Measurements from ENCODE around the gene SERPINA1. TPM values are rescaled to one million over a fixed set of nuclear protein-coding genes. Genes with fewer than 3 reads are reported as not detected.
A peak's percentile ranks its signal among the peaks of the same experiment; 100 is the strongest.

The SERPINA1 gene
- total and polyA plus RNA-seq, 2 of the 13 experiments (the other 11 are each of a cell fraction or from before 2014, with no cell fraction given) = 3,266 to 11,015 TPM

DNA sequence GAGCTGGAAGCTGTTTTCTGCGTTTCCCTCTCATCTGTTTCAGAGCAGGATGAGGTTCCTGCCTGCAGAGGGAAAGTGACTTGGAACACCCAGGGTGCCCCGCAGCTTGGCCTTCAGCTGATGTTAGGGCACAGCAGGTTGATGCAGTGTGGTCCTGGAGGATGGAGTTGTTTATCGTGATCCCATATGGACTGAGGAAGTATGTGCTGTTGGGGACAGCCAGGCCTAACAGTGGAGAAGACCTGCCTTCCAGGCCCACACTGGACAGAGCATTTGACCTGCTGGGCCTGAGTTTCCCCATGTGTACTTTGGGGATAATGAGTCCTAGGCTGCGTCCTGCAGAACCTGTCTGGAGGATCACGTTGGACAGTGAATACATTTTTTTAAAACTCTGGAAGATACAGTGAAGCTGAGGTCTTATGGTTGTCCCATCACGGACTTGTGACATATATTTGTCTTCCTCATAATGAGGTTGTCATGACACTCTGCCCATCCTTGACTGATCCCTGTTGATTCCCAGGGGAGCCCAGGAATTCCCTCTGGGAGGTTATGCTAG is 12.8 kb downstream of the SERPINA1 start (continued):
- TF ChIP-seq, protein P1, sequence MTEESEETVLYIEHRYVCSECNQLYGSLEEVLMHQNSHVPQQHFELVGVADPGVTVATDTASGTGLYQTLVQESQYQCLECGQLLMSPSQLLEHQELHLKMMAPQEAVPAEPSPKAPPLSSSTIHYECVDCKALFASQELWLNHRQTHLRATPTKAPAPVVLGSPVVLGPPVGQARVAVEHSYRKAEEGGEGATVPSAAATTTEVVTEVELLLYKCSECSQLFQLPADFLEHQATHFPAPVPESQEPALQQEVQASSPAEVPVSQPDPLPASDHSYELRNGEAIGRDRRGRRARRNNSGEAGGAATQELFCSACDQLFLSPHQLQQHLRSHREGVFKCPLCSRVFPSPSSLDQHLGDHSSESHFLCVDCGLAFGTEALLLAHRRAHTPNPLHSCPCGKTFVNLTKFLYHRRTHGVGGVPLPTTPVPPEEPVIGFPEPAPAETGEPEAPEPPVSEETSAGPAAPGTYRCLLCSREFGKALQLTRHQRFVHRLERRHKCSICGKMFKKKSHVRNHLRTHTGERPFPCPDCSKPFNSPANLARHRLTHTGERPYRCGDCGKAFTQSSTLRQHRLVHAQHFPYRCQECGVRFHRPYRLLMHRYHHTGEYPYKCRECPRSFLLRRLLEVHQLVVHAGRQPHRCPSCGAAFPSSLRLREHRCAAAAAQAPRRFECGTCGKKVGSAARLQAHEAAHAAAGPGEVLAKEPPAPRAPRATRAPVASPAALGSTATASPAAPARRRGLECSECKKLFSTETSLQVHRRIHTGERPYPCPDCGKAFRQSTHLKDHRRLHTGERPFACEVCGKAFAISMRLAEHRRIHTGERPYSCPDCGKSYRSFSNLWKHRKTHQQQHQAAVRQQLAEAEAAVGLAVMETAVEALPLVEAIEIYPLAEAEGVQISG (CRISPR knock-in tag; IDR thresholded peaks at IDR 0.05) = no peak
- TF ChIP-seq ZNF557 (CRISPR knock-in tag; IDR thresholded peaks at IDR 0.05) = 0 out of 2 replicates have a peak, but pooled peaks have one; percentile 23
- TF ChIP-seq MAFG (CRISPR knock-in tag; IDR thresholded peaks at IDR 0.05) = no peak
- TF ChIP-seq RFXAP (CRISPR knock-in tag; IDR thresholded peaks at IDR 0.05; ENCODE audit: borderline replicate concordance) = peak; percentile 43; the same call in 1 of the 2 replicates
- 0 out of 2 replicates have a peak, but pooled peaks have one; percentile 26 for TF ChIP-seq ZSCAN20 (CRISPR knock-in tag; IDR thresholded peaks at IDR 0.05; ENCODE audit: borderline replicate concordance)
- no peak for TF ChIP-seq ISL2 (CRISPR knock-in tag; IDR thresholded peaks at IDR 0.05)
- TF ChIP-seq ZNF891 (CRISPR knock-in tag; IDR thresholded peaks at IDR 0.05) = no peak
- 0 out of 2 replicates have a peak, but pooled peaks have one; percentile 13 for TF ChIP-seq TOE1 (CRISPR knock-in tag; IDR thresholded peaks at IDR 0.05)
- 0 out of 2 replicates have a peak, but pooled peaks have one; percentile 5 for TF ChIP-seq GABPB1 (CRISPR knock-in tag; IDR thresholded peaks at IDR 0.05)
- peak; percentile 55; the same call in 1 of the 2 replicates for TF ChIP-seq KAT7 (CRISPR knock-in tag; IDR thresholded peaks at IDR 0.05; ENCODE audit: borderline replicate concordance)
- TF ChIP-seq CHCHD3 (CRISPR knock-in tag; IDR thresholded peaks at IDR 0.05) = 0 out of 2 replicates have a peak, but pooled peaks have one; percentile 40
- peak; percentile 30; the same call in 1 of the 2 replicates for TF ChIP-seq FIP1L1 (IDR thresholded peaks at IDR 0.05; ENCODE audit: borderline replicate concordance, insufficient read depth, low read depth, low read length)
- no peak for TF ChIP-seq WIZ (CRISPR knock-in tag; IDR thresholded peaks at IDR 0.05)
- TF ChIP-seq, protein P2, sequence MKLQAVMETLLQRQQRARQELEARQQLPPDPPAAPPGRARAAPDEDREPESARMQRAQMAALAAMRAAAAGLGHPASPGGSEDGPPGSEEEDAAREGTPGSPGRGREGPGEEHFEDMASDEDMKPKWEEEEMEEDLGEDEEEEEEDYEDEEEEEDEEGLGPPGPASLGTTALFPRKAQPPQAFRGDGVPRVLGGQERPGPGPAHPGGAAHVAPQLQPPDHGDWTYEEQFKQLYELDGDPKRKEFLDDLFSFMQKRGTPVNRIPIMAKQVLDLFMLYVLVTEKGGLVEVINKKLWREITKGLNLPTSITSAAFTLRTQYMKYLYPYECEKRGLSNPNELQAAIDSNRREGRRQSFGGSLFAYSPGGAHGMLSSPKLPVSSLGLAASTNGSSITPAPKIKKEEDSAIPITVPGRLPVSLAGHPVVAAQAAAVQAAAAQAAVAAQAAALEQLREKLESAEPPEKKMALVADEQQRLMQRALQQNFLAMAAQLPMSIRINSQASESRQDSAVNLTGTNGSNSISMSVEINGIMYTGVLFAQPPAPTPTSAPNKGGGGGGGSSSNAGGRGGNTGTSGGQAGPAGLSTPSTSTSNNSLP (IDR thresholded peaks at IDR 0.05; ENCODE audit: low read depth, low read length) = no peak
- no peak for TF ChIP-seq TCF7 (IDR thresholded peaks at IDR 0.05; ENCODE audit: low read depth)
- TF ChIP-seq, protein P3, sequence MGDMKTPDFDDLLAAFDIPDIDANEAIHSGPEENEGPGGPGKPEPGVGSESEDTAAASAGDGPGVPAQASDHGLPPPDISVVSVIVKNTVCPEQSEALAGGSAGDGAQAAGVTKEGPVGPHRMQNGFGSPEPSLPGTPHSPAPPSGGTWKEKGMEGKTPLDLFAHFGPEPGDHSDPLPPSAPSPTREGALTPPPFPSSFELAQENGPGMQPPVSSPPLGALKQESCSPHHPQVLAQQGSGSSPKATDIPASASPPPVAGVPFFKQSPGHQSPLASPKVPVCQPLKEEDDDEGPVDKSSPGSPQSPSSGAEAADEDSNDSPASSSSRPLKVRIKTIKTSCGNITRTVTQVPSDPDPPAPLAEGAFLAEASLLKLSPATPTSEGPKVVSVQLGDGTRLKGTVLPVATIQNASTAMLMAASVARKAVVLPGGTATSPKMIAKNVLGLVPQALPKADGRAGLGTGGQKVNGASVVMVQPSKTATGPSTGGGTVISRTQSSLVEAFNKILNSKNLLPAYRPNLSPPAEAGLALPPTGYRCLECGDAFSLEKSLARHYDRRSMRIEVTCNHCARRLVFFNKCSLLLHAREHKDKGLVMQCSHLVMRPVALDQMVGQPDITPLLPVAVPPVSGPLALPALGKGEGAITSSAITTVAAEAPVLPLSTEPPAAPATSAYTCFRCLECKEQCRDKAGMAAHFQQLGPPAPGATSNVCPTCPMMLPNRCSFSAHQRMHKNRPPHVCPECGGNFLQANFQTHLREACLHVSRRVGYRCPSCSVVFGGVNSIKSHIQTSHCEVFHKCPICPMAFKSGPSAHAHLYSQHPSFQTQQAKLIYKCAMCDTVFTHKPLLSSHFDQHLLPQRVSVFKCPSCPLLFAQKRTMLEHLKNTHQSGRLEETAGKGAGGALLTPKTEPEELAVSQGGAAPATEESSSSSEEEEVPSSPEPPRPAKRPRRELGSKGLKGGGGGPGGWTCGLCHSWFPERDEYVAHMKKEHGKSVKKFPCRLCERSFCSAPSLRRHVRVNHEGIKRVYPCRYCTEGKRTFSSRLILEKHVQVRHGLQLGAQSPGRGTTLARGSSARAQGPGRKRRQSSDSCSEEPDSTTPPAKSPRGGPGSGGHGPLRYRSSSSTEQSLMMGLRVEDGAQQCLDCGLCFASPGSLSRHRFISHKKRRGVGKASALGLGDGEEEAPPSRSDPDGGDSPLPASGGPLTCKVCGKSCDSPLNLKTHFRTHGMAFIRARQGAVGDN (CRISPR knock-in tag; IDR thresholded peaks at IDR 0.05) = peak; percentile 38
- no peak for TF ChIP-seq PAX8 (CRISPR knock-in tag; IDR thresholded peaks at IDR 0.05; ENCODE audit: borderline replicate concordance)
- TF ChIP-seq POLR2A (IDR thresholded peaks at IDR 0.05; ENCODE audit: insufficient read depth in 1 of 2, low read depth in 2 of 2, low read length in 2 of 2) = 0 out of 4 replicates have a peak, but pooled peaks of 1 of the 2 experiments have one; percentile 19
- TF ChIP-seq MTA3 (CRISPR knock-in tag; IDR thresholded peaks at IDR 0.05) = no peak
- TF ChIP-seq XRCC5 (optimal IDR thresholded peaks at IDR 0.05; ENCODE audit: low read length) = no peak
- 0 out of 2 replicates have a peak, but pooled peaks have one; percentile 24 for TF ChIP-seq SAP130 (CRISPR knock-in tag; IDR thresholded peaks at IDR 0.05; ENCODE audit: low read depth)
- TF ChIP-seq PAWR (CRISPR knock-in tag; IDR thresholded peaks at IDR 0.05; ENCODE audit: borderline replicate concordance) = no peak
- no peak for TF ChIP-seq CHD4 (IDR thresholded peaks at IDR 0.05; ENCODE audit: borderline replicate concordance, low read length)
